T-helper 2 cell treated with Interferon-gamma antibody and Interleukin-4, amounts not matched to agents 100 ng/mL and 5 ng/mL, for 36 hours (primary cell): ENCODE measurements around the gene SUSD6. TPM values are rescaled to one million over a fixed set of nuclear protein-coding genes. Genes with fewer than 3 reads are reported as not detected.

Experiments
- intact Hi-C: fragments of 100-400 bp; cut with micrococcal nuclease; formaldehyde crosslinking; loops from one replicate; pipeline ENCODE4 v1.15.1; 2023
- total RNA-seq: library from RNA; stranded (reverse); gene quantifications from 2 replicates; pipeline ENCODE4 v1.2.3, GENCODE V29; 2022

SUSD6 gene
- total RNA-seq = 44.2 and 46.5 TPM in 2 replicates

DNA sequence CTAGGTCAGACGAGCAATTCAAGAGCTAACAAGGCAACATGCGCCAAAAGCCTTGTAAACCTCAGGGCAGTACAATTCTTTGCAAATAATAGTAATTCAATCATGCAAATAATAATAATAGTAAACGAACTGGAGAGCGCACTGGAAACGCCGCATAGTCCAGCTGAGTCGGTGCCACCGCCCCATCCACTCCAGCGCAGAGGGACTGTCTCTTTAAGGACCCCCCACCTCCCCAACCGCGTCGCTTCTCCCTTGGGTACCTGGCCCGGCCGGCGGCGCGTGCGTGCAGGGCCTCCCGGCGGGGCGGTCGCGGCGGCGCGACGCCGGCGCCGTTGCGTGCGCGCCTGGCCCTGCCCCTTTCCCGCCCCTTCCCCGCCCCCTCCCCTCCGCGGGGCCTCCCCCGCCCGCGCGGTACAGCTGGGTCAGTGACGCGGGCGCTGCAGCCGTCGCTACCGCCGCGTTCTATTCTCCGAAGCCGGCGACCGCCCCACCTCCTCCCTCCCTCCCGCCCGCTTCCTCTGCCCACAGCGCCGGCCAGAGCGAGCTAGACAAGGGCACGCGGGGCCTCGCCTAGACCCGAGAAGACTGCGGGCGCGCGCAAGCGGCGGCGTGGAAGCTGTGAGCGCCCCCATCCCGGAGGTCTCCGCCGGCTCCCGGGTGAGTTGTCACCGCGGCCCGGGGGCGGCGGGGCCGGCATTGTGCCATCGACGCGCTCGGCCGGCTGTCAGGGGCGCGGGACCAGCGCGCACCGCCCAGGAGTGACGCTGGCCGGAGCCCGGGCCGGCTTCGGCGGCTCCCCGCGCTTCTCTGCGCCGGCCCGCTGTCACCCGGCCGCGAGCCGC lies at the start of gene SUSD6:
SUSD6 (plus strand) TSS at position 425 of the 842 bp plus-strand sequence. CDS start 46,997 bp downstream, outside the sequence.
- intact Hi-C loops = loop anchor here (1.0 to 10.0 kb wide), 6 partner anchors 14 to 1917 kb away; partner anchors contain the start of genes DCAF5, RDH11, SRSF5 and ZFP36L1

GRCh38 chr14:69561893-69562292 lies 49.5 kb upstream of the SUSD6 start:
- intact Hi-C loops = no loop called here

- intact Hi-C loops = no loop called here
Measured at GRCh38 chr14:69567563-69567962, 43.8 kb upstream of the SUSD6 start.

GRCh38 chr14:69569859-69570258 lies 41.5 kb upstream of the SUSD6 start:
- intact Hi-C loops = loop anchor here (5.0 kb wide), 1 partner anchor 308 kb away; the partner anchor contains the start of gene GALNT16

GRCh38 chr14:69570836-69571330 lies 40.5 kb upstream of the SUSD6 start:
- intact Hi-C loops = loop anchor here (5.0 kb wide), 1 partner anchor 309 kb away; the partner anchor contains the start of gene GALNT16

- intact Hi-C loops = loop anchor here (5.0 kb wide), 1 partner anchor 309 kb away; the partner anchor contains the start of gene GALNT16
Measured at GRCh38 chr14:69571449-69572029, 39.9 kb upstream of the SUSD6 start.

DNA sequence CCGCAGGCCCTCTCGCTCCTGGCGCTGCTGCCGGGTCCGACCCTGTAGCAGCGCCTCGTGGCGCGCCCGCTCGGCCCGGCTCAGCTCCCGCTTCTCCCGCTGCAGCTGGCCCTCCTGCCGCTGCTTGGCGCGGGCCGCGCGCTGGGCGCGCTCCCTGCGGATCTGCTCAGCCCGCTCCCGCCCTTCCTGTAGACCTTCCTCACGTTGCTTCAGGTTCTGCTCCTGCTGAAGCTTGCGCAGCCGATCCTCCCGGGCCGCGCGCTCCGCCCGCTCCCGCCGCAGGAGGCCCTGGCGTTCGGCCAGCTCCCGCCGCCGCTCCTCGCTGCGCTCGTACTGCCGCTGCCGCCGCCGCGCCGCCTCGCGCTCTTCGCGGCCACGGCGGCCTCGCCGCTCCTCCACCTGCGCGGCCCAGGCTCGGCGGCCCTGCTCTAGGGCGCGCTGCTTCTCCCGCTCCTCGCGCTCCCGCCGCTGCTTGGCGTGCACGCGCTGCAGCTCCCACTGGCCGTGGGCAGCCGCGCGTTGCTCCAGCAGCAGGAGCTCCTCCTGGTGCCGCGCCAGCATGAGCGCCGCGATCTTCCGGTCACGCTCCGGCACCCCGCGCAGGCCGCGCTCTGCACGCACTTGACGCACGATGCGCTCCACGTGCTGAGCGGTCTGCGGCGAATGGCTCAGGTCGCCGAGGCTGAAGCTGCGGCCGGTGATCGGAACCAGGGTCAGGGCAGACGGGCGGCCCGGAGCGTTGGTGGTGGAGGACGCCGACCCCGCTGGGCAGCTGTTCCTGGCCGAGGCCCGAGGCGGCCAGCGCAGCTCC lies 39.2 kb upstream of the SUSD6 start:
- intact Hi-C loops = loop anchor here (5.0 kb wide), 1 partner anchor 310 kb away; the partner anchor contains the start of gene GALNT16

GRCh38 chr14:69572841-69573135 lies 38.6 kb upstream of the SUSD6 start:
- intact Hi-C loops = loop anchor here (5.0 kb wide), 1 partner anchor 310 kb away; the partner anchor contains the start of gene GALNT16

- intact Hi-C loops = loop anchor here (5.0 kb wide), 1 partner anchor 311 kb away; the partner anchor contains the start of gene GALNT16
Measured at GRCh38 chr14:69573205-69573830, 38.1 kb upstream of the SUSD6 start.

DNA sequence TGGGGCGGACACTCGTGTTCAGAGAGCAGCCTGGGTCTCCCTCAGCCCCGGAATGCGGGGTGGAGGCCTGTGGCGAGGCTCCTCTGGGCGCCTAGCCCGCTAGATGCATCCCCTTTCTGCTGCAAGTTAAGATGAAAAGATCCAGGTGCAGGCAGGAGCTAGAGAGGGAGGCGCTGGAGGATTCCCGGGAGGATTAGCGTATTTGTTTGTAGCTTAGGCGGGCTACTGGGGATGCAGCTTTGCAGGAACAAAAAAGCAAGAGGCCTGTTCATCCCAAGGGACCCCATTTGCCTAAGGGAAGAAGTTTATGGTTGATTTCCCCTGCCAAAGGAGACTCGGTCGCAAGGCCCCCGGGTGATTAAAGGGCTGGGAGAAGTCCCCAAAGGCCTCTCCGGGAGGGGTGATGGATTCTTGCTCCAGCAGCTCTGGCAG lies 37.5 kb upstream of the SUSD6 start:
- intact Hi-C loops = loop anchor here (1.0 to 5.0 kb wide), 2 partner anchors 312 to 332 kb away; partner anchors contain the start of gene GALNT16

DNA sequence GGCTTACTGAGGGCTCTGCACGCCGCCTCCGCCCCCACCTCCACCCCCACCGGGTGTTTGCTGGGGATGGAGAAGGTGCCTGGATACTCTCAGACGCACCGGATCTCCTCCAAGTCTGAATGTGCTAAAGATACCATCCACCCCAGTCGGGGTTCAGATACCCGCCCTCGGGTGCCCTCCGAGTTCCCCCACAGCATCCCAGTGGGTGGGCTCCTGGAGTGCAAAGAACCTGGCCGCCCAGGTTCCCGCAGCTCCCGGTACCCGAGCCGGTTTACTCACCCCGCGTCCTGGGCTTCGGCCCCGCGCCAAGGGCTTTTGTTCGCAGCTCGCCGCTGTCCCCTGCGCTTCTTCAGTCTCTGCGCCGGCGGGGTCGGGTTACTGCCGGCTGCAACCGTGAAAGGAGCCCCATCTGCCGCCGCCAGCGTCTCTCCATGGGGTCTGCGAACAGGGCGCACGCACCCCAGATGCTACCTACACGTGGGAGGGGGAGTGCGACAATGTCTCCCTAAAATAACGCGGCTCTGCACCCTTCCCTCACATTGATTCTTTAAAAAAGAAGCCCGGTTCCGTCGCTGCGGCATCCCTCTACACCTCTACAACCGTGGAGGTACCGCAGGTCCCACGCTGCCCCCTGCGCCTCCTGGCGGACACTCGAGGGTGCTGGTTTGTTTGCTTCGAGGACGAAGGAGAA lies 37.0 kb upstream of the SUSD6 start, which contains the start of gene CCDC177:
CCDC177 (minus strand) TSS at position 609 of the 691 bp plus-strand sequence. CDS start 1,249 bp downstream, outside the sequence.
- intact Hi-C loops = loop anchor here (1.0 to 5.0 kb wide), 2 partner anchors 312 to 332 kb away; partner anchors contain the start of gene GALNT16

GRCh38 chr14:69574954-69575295 lies 36.5 kb upstream of the SUSD6 start:
- intact Hi-C loops = loop anchor here (1.0 to 5.0 kb wide), 2 partner anchors 313 to 333 kb away; partner anchors contain the start of gene GALNT16

- intact Hi-C loops = no loop called here
Measured at GRCh38 chr14:69579476-69579875, 31.9 kb upstream of the SUSD6 start.

- intact Hi-C loops = no loop called here
Measured at GRCh38 chr14:69580009-69580577, 31.3 kb upstream of the SUSD6 start.

DNA sequence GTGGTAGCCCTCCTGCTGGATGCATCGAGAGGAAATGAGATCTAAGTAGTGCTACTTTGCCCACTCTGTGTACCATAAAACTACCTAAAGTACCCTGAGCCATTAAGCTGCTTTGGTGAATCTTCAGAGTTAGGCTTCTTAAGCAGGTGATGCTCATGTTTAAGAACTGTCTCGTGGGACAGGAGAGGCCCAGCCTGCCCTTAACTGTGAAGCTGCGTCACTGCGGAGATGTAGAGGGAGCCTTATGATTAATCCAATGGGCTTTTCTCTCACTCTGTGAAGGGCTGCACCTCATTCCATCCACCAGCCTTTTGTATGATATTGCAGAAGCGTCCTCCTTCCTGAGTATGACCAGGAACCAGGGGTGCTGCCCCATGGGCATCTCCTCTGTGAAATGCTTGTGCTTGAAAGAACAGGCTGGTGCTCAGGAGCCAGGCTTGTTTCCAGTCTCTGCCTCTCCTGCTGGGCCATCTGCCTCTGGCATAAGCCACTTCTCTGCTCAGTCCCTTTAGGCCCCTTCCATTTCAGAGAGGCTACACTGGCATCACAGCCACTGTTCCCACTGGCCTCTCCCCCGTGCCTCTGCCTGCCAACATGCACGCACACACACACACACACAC lies 30.0 kb upstream of the SUSD6 start:
- intact Hi-C loops = no loop called here

- intact Hi-C loops = no loop called here
Measured at GRCh38 chr14:69582212-69582611, 29.2 kb upstream of the SUSD6 start.

- intact Hi-C loops = no loop called here
Measured at GRCh38 chr14:69582829-69583228, 28.6 kb upstream of the SUSD6 start.

DNA sequence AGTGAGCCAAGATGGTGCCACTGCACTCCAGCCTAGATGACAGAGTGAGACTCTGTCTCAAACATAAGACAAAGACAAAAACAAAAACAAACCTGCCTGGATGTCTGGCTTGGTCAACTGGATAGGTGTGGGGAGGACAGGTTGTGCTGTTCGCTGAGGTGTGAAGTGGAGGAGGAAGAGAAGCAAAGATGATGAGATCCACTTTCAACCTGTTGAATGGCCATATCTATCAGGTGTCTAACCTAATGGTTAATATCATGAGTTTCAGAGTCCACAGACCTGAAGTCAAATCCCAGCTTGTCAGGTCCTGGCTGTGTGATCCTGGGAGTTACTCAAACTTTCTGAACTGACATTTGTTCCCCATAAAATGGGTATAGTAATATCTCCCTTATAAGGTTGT lies 27.0 kb upstream of the SUSD6 start:
- intact Hi-C loops = no loop called here

- intact Hi-C loops = no loop called here
Measured at GRCh38 chr14:69586404-69586803, 25.0 kb upstream of the SUSD6 start.
